Measurements from ENCODE around the gene KCNC1. TPM values are rescaled to one million over a fixed set of nuclear protein-coding genes. Genes with fewer than 3 reads are reported as not detected.

KCNC1 gene
- total and polyA plus RNA-seq, 7 donors, result 0.36 to 1.9 (median 0.48) TPM; not detected in 3

DNA sequence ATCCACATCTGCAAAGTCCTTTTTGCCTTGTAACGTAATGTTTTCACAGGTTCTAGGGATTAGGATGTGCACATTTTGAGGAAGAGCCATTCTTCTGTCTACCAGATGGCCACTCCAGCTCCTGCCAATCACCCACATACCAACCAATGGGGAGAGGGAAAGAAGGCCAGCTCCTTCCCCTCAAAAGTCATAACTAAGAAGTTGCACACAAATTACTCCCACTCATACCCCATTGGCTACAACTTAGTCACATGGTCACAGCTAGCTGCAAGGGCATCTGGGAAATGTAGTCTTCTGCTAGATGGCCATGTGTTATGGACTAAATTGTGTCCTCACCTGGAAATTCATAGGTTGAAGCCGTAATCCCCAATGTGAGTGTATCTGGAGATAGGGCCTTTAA is 30.6 kb upstream of the KCNC1 start:
- 76 to 88% methylated on average over 2 of the region's 2 CpGs for WGBS, 2 donors
- TF ChIP-seq, protein P1, sequence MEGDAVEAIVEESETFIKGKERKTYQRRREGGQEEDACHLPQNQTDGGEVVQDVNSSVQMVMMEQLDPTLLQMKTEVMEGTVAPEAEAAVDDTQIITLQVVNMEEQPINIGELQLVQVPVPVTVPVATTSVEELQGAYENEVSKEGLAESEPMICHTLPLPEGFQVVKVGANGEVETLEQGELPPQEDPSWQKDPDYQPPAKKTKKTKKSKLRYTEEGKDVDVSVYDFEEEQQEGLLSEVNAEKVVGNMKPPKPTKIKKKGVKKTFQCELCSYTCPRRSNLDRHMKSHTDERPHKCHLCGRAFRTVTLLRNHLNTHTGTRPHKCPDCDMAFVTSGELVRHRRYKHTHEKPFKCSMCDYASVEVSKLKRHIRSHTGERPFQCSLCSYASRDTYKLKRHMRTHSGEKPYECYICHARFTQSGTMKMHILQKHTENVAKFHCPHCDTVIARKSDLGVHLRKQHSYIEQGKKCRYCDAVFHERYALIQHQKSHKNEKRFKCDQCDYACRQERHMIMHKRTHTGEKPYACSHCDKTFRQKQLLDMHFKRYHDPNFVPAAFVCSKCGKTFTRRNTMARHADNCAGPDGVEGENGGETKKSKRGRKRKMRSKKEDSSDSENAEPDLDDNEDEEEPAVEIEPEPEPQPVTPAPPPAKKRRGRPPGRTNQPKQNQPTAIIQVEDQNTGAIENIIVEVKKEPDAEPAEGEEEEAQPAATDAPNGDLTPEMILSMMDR (IDR thresholded peaks at IDR 0.05), result no peak
- TF ChIP-seq EP300 (IDR thresholded peaks at IDR 0.05) (no peak), POLR2AphosphoS5 (IDR thresholded peaks at IDR 0.05) (no peak), POLR2A (IDR thresholded peaks at IDR 0.05) (no peak)
- no peak overlapping the region for H3K4me3 ChIP-seq
- no peak for DNase-seq
- H3K27me3 ChIP-seq, result peaks cover 0 to 8% (median 5%) of the 10 kb centered on the region in 3 donors
- H3K4me1 ChIP-seq, result no peaks in the 10 kb centered on the region
- H3K36me3 ChIP-seq, result no peaks in the 10 kb centered on the region
- H3K9me3 ChIP-seq, result peaks cover 0 to 4% (median under 1%) of the 10 kb centered on the region in 4 donors
- intact Hi-C loops (cut with DNase I), result no loop called here
- H3K27ac ChIP-seq, result no peak overlapping the region

GRCh38 chr11:17707830-17708229 is 26.8 kb upstream of the KCNC1 start:
- peaks cover 0 to 29% (median 21%) of the 10 kb centered on the region in 3 donors for H3K27me3 ChIP-seq
- H3K4me3 ChIP-seq, result no peak overlapping the region
- intact Hi-C loops (cut with DNase I), result no loop called here
- DNase-seq, result no peak
- no peaks in the 10 kb centered on the region for H3K4me1 ChIP-seq
- WGBS, 2 donors, result 58 to 61% methylated on average over 4 of the region's 4 CpGs
- H3K9me3 ChIP-seq, result peaks cover 0 to 4% (median under 1%) of the 10 kb centered on the region in 4 donors
- TF ChIP-seq, protein P1 (IDR thresholded peaks at IDR 0.05), result no peak
- TF ChIP-seq POLR2A (IDR thresholded peaks at IDR 0.05) (no peak), EP300 (IDR thresholded peaks at IDR 0.05) (no peak)
- no peaks in the 10 kb centered on the region for H3K36me3 ChIP-seq
- H3K27ac ChIP-seq, result no peak overlapping the region

DNA sequence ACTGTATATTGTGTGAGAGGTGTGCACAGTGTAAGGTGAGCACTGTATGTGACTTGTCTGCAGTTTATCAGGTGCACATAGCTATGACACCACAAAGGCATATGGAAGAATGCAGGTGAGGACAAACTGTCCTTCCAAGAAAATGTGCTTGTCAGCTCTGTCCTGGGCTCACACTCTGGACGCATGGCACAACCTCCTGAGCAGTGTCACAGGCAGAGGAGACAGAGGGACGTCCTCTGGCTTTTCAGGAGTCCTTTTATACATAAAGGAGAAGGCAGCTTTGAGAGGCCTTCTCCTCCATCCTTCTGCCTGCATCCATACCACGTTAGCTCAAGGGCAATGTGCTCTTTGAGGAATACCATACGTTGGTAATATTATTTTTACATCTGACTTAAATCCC is 22.7 kb upstream of the KCNC1 start:
- intact Hi-C loops (cut with DNase I), result no loop called here
- 25 to 30% methylated on average over 4 of the region's 4 CpGs for WGBS, 2 donors
- no peak for DNase-seq
- no peak overlapping the region for H3K4me3 ChIP-seq
- no peaks in the 10 kb centered on the region for H3K36me3 ChIP-seq
- no peaks in the 10 kb centered on the region for H3K4me1 ChIP-seq
- H3K27ac ChIP-seq, result no peak overlapping the region
- peaks cover 0 to 63% (median 37%) of the 10 kb centered on the region in 3 donors for H3K27me3 ChIP-seq
- H3K9me3 ChIP-seq, result no peaks in the 10 kb centered on the region
- no peak for TF ChIP-seq POLR2A (IDR thresholded peaks at IDR 0.05)

GRCh38 chr11:17713851-17714250 is 20.7 kb upstream of the KCNC1 start:
- H3K27ac ChIP-seq, result no peak overlapping the region
- no peaks in the 10 kb centered on the region for H3K36me3 ChIP-seq
- no peak for DNase-seq
- no peak overlapping the region for H3K4me3 ChIP-seq
- no peaks in the 10 kb centered on the region for H3K4me1 ChIP-seq
- no peaks in the 10 kb centered on the region for H3K9me3 ChIP-seq
- intact Hi-C loops (cut with DNase I), result no loop called here
- H3K27me3 ChIP-seq, result peaks cover 0 to 72% (median 49%) of the 10 kb centered on the region in 3 donors
- 6 to 24% methylated on average over 1 of the region's 1 CpG for WGBS, 2 donors
- TF ChIP-seq EP300 (IDR thresholded peaks at IDR 0.05) (no peak), POLR2AphosphoS5 (IDR thresholded peaks at IDR 0.05) (no peak), POLR2A (IDR thresholded peaks at IDR 0.05) (no peak)
- TF ChIP-seq, protein P1 (IDR thresholded peaks at IDR 0.05), result no peak

DNA sequence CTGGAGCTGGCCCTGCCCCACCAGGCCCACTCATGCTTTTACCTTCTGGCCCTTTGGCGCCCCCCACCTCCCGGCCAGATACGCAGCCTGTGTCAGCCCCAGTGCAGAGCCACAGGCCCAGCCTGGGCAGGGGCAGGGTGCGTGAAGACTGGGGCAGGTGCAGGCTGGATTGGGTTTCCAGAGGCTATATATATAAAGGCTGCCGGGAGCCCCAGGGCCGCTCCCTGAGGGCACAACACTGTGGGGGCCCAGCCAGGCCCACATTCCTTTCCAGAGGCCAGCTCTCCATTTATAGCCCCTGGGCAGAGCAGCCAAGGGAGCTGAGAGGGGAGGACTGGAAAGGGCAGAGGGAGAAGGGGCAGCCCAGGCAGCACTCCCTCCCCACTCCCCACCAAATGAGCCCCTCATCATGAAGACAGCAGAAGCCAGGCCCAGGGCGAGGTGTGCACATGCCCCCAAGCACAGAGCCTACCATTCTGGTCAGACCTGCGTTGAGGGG is 20.2 kb upstream of the KCNC1 start:
- H3K9me3 ChIP-seq, result no peaks in the 10 kb centered on the region
- no peaks in the 10 kb centered on the region for H3K36me3 ChIP-seq
- intact Hi-C loops (cut with DNase I), result no loop called here
- no peak overlapping the region for H3K27ac ChIP-seq
- H3K4me3 ChIP-seq, result no peak overlapping the region
- peaks cover 4 to 73% (median 49%) of the 10 kb centered on the region in 3 donors for H3K27me3 ChIP-seq
- 50% methylated on average over 8 of the region's 8 CpGs for WGBS, 2 donors
- TF ChIP-seq EP300 (IDR thresholded peaks at IDR 0.05) (no peak), POLR2AphosphoS5 (IDR thresholded peaks at IDR 0.05) (no peak), POLR2A (IDR thresholded peaks at IDR 0.05) (no peak)
- TF ChIP-seq, protein P1 (IDR thresholded peaks at IDR 0.05), result no peak
- DNase-seq, result no peak
- peaks cover 0 to 4% (median 2%) of the 10 kb centered on the region in 4 donors for H3K4me1 ChIP-seq

Measured in sigmoid colon (tissue), 7 donors.